Astrocyte of the spinal cord (primary cell): ENCODE data around the gene CRYBA2.

Experiments
- DNase-seq: peaks from one replicate; pipeline ENCODE4 v3.0.0; 2011; ENCODE audit warnings: low read depth, low spot score
- H3K4me3 ChIP-seq: 2 replicates; pipeline ENCODE4 v1.5.1; 2011; ENCODE audit warnings: low read depth, mild to moderate bottlenecking, low read length, moderate library complexity
- in situ Hi-C: cut with HindIII; loops from 2 replicates; pipeline ENCODE4 v1.10.0; 2017; ENCODE audit warnings: low sequenced_read_pairs
- TF ChIP-seq, protein P1 (sequence below): IDR thresholded peaks from 2 replicates; pipeline ENCODE4 v1.5.1; 2012; ENCODE audit warnings: low read depth, mild to moderate bottlenecking, low read length, inconsistent platforms

CRYBA2 gene

GRCh38 chr2:219018726-219019125 is 25.5 kb upstream of the CRYBA2 start:
- TF ChIP-seq, protein P1, sequence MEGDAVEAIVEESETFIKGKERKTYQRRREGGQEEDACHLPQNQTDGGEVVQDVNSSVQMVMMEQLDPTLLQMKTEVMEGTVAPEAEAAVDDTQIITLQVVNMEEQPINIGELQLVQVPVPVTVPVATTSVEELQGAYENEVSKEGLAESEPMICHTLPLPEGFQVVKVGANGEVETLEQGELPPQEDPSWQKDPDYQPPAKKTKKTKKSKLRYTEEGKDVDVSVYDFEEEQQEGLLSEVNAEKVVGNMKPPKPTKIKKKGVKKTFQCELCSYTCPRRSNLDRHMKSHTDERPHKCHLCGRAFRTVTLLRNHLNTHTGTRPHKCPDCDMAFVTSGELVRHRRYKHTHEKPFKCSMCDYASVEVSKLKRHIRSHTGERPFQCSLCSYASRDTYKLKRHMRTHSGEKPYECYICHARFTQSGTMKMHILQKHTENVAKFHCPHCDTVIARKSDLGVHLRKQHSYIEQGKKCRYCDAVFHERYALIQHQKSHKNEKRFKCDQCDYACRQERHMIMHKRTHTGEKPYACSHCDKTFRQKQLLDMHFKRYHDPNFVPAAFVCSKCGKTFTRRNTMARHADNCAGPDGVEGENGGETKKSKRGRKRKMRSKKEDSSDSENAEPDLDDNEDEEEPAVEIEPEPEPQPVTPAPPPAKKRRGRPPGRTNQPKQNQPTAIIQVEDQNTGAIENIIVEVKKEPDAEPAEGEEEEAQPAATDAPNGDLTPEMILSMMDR = no peak
- in situ Hi-C loops = no loop called here

DNA sequence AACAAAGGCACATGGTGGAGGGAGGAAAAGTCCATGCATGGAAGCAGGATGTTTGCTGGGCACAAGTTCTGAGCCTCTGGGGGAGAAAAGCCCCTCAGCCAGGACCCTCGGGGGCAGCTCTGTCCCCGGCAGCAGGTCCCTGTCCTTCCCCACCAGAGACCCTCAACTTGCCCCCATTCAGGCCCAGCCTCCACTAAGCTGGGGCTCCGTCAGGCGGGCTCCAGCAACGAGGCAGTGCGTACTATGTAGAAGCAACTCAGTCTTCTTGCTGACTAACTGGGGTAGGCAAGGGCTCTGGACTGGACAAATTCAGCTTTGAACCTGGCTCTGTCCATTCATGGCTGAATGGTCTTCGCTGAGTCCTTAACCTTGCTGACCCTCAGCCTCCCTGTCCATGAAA is 25.1 kb upstream of the CRYBA2 start:
- no peak overlapping the region for H3K4me3 ChIP-seq
- in situ Hi-C loops = no loop called here
- no peak for DNase-seq
- TF ChIP-seq, protein P1 = no peak

More at GRCh38 chr2:219018726-219019125, 25.5 kb upstream of the CRYBA2 start:
- no peak overlapping the region for H3K4me3 ChIP-seq
- no peak for DNase-seq

GRCh38 chr2:219017201-219017931 is 24.1 kb upstream of the CRYBA2 start:
- H3K4me3 ChIP-seq = no peak overlapping the region
- TF ChIP-seq, protein P1 = no peak
- no peak for DNase-seq
- in situ Hi-C loops = no loop called here

DNA sequence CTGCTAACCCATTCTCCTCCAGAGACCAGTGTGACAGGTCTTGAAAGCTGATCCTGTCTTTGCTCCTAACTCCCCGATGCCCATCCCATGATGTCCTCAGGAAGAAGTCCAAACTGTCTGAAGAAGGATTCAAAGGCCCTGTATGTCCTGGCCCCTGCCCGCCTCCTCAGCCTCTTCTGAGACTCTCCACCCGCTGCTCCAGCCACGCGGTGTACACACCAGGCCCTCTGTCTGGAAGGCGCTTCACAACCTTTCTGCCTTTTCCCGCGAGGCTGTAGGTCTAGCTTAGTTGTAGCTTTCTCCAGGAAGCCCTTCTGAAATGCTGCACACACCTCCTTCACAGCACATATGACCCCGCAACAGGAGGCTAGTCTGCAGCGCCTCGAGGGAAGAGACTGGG is 23.5 kb upstream of the CRYBA2 start:
- TF ChIP-seq, protein P1 = no peak
- no peak for DNase-seq
- H3K4me3 ChIP-seq = no peak overlapping the region
- in situ Hi-C loops = no loop called here

- no peak for DNase-seq
- in situ Hi-C loops = no loop called here
- no peak overlapping the region for H3K4me3 ChIP-seq
- TF ChIP-seq, protein P1 = no peak
Observed at GRCh38 chr2:219010873-219011272, 17.7 kb upstream of the CRYBA2 start.

DNA sequence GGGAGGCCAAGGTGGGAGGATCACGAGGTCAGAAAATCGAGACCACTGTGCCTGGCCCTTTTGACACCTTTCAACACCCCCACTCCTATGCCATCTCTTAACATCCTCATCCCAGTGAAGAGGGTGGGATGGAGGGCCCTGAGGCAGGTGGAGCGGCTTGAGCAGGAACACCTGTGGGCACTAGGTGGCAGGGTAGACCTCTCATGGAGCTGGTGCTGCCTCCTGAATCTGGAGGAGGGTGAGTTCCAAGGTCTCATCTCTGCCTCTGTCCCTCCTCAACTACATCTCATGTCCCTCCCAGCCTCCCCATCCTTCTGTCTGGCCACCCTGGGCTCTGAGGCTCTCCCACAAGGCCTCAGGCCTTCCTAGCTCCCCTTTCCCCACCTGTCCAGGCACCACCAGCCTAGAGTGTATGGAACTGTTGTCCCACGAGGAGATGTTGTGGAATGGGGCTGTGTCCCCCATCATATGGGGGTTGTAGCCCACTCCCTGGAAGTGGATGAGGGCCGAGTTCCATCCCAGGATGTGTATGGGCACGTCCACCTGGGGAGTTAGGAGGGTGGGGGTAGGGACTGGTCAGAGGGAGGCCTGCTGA is 17.0 kb upstream of the CRYBA2 start:
- DNase-seq = no peak
- in situ Hi-C loops = no loop called here

More for the DNA sequence above, 17.0 kb upstream of the CRYBA2 start:
- no peak overlapping the region for H3K4me3 ChIP-seq
- TF ChIP-seq, protein P1 = peak; percentile 40
